Activated gamma-delta T cell treated with anti-CD3 and anti-CD28 coated beads, Interleukin-2, amount 50 U/mL, for 16 hours (primary cell): ENCODE results near the gene NECTIN2.
A peak's percentile ranks its signal among the peaks of the same experiment; 100 is the strongest.

ENCODE experiments used
- DNase-seq: peaks from one replicate; pipeline ENCODE4 v3.0.0-alpha.2; 2020; ENCODE audit warnings: low read depth

Gene NECTIN2

GRCh38 chr19:44845612-44846454 lies at the start of gene NECTIN2:
Gene NECTIN2 (plus strand): TSS chr19:44846297. CDS start chr19:44846526, 229 bp downstream.
- DNase-seq = peak; percentile 51

- DNase-seq = no peak
Observed at GRCh38 chr19:44796701-44797115, 49.4 kb upstream of the NECTIN2 start.

- DNase-seq = no peak
Observed at GRCh38 chr19:44799627-44800346, 46.3 kb upstream of the NECTIN2 start.

- DNase-seq = peak; percentile 79
Observed at GRCh38 chr19:44800461-44800860, 45.6 kb upstream of the NECTIN2 start.

- DNase-seq = no peak
Observed at GRCh38 chr19:44803442-44804428, 42.4 kb upstream of the NECTIN2 start.

GRCh38 chr19:44806291-44806690 lies 39.8 kb upstream of the NECTIN2 start:
- DNase-seq = no peak

GRCh38 chr19:44807162-44807561 lies 38.9 kb upstream of the NECTIN2 start:
- DNase-seq = no peak

- no peak for DNase-seq
Observed at GRCh38 chr19:44807652-44808462, 38.2 kb upstream of the NECTIN2 start.

- no peak for DNase-seq
Observed at GRCh38 chr19:44808463-44809371, 37.4 kb upstream of the NECTIN2 start, which contains the start of gene BCAM. Gene BCAM (plus strand): TSS chr19:44809103. CDS start chr19:44809125, 22 bp downstream.

- DNase-seq = no peak
Observed at GRCh38 chr19:44809577-44810233, 36.4 kb upstream of the NECTIN2 start.

- no peak for DNase-seq
Observed at GRCh38 chr19:44810234-44811121, 35.6 kb upstream of the NECTIN2 start.

GRCh38 chr19:44811122-44811419 lies 35.0 kb upstream of the NECTIN2 start:
- no peak for DNase-seq

- DNase-seq = no peak
Observed at GRCh38 chr19:44812142-44812718, 33.9 kb upstream of the NECTIN2 start.

GRCh38 chr19:44813070-44813840 lies 32.8 kb upstream of the NECTIN2 start:
- no peak for DNase-seq

GRCh38 chr19:44813841-44814470 lies 32.1 kb upstream of the NECTIN2 start:
- DNase-seq = no peak

- no peak for DNase-seq
Observed at GRCh38 chr19:44814517-44814916, 31.6 kb upstream of the NECTIN2 start.

- no peak for DNase-seq
Observed at GRCh38 chr19:44816301-44816700, 29.8 kb upstream of the NECTIN2 start.
